EL (cell line): Measurements from ENCODE around the gene MAP3K20.
"Not testable (repeated sequence)": the region's sequence is repeated elsewhere in the genome, so short reads cannot be mapped to it uniquely, and the experiment has no call there.

Experiments used
- DNase-seq: peaks from one replicate; pipeline ENCODE4 v3.0.0-alpha.2; 2016

MAP3K20 gene

GRCh38 chr2:173163357-173163756, 87.7 kb downstream of the MAP3K20 start:
- not testable (repeated sequence) for DNase-seq

DNA sequence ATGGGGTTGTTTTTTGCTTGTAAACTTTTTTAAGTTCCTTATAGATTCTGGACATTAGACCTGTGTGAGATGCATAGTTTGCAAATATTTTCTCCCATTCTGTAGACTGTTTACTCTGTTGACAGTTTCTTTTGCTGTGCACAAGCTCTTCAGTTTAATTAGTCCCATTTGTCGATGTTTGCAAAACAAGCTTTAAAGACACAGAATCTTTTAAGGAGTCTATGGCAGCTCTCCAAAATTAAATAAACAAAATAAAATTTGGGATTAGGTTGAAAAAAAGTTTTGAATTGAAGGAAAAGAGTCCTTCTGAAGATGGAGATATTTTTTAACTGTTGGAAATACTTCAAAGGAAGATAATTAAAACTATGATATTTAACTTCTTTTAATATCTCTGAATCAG, 88.8 kb downstream of the MAP3K20 start:
- no peak for DNase-seq

GRCh38 chr2:173165443-173166238, 90.0 kb downstream of the MAP3K20 start:
- no peak for DNase-seq

DNA sequence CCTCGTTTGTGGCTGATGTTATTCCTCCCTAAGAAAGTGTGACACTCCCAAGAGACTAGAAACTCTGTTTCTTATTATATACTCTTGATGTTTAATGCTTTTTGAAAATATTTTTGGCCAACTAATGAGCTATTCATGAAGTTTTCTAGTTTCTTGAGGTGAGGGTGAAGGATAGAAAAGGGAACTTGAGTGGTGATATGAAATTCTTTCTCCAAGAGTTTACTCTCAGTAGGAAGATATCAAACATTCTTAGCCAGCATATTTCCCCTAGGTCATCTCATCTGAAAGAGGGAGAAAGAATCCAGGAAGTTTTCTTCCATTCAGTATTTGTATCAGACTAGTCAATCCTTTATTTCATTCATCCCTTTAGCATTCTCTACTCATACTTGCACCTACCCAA, 95.7 kb downstream of the MAP3K20 start:
- no peak for DNase-seq

- DNase-seq = peak; percentile 50
Measured at GRCh38 chr2:173171924-173172643, 96.4 kb downstream of the MAP3K20 start.

- DNase-seq = not testable (repeated sequence)
Measured at GRCh38 chr2:173174339-173174738, 98.7 kb downstream of the MAP3K20 start.

DNA sequence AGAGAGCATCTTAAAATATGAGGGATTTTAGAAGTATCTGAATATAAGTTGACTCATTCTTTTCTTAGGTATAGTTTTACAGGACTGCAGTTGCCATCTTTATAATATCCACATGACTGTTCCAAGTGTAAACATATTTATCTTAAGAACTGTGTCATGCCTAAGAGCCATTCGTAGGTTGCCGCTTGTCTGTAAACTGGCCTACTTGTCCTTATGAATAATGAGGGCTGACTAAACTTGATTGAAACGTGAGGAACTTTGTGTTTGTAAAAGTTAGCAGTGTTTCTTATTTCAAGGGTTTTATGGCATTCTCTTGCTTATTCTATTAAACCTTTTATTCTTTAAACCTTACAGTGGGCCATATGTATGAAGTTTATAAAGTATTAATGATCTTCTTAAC, 99.6 kb downstream of the MAP3K20 start:
- DNase-seq = no peak

DNA sequence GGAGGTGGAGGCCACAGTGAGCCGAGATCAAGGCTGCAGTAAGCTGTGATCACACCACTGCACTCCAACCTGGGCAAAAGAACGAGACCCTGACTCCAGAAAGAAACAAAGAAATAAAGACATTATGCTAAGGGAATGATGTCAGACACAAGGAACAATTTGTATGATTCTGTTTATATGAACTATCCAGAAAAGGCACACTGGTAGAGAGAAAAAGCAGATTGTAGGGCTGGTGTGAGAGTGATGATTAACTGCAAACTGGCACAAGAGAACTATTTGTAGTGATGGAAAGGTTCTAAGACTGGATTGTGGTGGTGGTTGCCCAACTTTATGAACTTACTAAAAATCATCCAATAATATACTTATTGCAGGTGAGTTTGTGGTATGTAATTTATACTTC, 106.3 kb downstream of the MAP3K20 start:
- no peak for DNase-seq

DNA sequence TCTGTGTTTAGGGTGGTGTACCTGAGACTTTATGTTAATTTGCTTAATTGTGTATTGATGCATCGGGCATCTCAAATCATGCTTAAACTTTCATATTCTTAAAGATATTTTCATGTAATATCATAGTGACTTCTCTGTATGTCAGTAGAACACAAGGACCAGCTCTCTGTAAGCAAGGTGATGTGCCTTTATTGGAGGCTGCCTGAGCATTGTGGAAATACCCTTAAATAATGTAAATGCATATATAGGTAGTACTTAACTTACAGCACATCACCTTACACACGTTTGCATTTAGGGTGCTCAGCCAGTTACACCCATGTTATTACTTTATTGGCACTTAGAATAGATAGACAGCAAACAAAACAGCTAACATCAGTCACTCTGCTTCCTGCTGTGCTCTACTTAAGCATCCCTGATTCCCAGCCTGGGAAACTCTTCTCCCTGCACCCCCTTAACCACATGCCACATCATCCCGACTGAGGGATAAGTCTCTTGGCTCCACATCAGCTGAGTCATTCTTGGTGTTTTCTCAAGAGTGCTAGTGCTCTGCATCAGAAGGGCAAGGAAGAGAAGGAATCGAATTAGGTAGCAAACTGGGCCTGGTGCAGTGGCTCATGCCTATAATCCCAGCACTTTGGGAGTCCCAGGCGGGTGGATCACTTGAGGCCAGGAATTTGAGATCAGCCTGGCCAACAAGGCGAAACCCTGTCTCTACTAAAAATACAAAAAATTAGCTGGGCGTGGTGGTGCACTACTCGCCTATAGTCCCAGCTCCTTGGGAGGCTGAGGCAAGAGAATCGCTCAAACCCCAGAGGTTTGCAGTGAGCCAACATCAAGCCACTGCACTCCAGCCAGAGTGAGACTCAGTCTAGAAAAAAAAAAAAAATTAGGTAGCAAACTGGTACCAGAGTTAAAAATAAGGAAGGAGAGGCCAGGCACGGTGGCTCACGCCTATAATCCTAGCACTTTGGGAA, 108.7 kb downstream of the MAP3K20 start:
- peak; percentile 98 for DNase-seq

DNA sequence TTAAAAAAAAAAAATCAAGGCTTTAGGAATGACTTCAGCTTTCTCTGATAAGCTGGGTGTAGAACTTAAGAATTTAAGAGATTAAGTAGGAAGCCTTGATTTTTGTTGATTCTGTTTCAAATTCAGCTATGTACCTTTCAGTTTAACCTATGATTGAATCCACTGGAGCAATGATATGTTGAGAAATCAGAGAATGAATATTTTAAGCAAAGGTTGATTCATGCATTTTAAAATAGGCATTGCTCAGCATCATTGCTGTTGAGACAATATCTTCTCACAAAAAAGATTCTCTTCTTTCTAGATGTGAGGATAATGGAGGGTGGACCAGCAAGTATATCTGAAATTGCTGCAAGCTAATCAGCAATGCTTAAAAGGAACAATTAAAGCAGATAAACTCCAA, 109.8 kb downstream of the MAP3K20 start:
- DNase-seq = no peak

DNA sequence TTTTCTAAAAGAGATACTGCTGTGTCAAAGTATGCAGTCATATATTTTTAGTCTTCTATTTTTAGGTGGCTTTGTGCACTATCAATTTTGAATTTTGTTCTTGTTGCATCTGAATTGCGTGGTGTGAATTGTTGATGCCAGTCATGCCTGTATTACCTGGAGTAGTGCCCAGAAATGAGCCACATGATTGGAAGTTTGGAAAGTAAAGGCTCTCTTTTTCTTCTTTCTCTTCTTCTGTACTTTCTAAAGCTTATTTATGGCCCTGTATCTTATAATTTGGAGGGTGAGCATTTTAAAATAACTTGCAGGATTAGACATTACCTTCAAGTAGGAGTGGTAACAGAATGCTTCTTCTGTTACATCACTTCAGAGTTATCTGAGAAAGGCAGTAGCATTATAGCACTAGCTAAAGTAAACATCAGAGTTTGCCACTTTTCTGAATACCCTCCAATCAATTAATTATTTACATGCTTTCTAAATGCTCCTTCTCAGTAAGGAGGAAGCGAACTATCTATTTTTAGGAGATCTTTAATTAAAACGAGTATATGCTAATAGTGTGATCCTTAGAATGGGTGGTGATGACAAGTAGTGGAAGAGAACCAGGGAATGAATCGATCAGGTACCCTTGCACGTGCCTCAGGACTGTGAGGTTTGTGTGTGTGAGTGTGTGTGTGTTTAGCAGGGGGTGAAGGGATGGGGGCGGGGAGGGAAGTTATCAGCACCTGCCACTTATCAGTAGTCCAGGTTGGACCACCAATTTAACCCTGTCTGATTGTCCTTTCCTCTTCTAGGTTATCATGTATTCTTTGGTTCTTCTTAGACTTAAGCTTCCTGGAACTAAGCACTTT, 112.5 kb downstream of the MAP3K20 start:
- peak; percentile 66 for DNase-seq

GRCh38 chr2:173191601-173192000, 116.0 kb downstream of the MAP3K20 start:
- DNase-seq = peak; percentile 53

GRCh38 chr2:173192071-173192470, 116.4 kb downstream of the MAP3K20 start:
- DNase-seq = no peak

GRCh38 chr2:173193925-173194324, 118.3 kb downstream of the MAP3K20 start:
- peak; percentile 25 for DNase-seq

GRCh38 chr2:173195100-173195499, 119.5 kb downstream of the MAP3K20 start:
- no peak for DNase-seq

GRCh38 chr2:173196080-173196479, 120.4 kb downstream of the MAP3K20 start:
- no peak for DNase-seq

GRCh38 chr2:173196638-173197037, 121.0 kb downstream of the MAP3K20 start:
- DNase-seq = no peak

GRCh38 chr2:173198327-173198726, 122.7 kb downstream of the MAP3K20 start:
- DNase-seq = no peak

- no peak for DNase-seq
Measured at GRCh38 chr2:173199294-173199693, 123.6 kb downstream of the MAP3K20 start.

- no peak for DNase-seq
Measured at GRCh38 chr2:173202570-173202969, 126.9 kb downstream of the MAP3K20 start.

- no peak for DNase-seq
Measured at GRCh38 chr2:173204316-173204715, 128.7 kb downstream of the MAP3K20 start.

GRCh38 chr2:173205375-173205774, 129.7 kb downstream of the MAP3K20 start:
- no peak for DNase-seq
